Measurements from ENCODE around the gene MYL7.

GRCh38 chr7:44120395-44120794 is 20.7 kb downstream of the MYL7 start:
- TF ChIP-seq CTCF (IDR thresholded peaks at IDR 0.05; ENCODE audit: low read length), result no peak
- TF ChIP-seq EZH2phosphoT487 (IDR thresholded peaks at IDR 0.05; ENCODE audit: low read length), result no peak
- TF ChIP-seq EZH2 (optimal IDR thresholded peaks at IDR 0.05; ENCODE audit: low read depth, low read length), result no peak

Measured in MM.1S (cell line).